Stimulated activated naive CD4-positive, alpha-beta T cell treated with Interleukin-2 at 50 U/mL for 16 hours (primary cell): Measurements from ENCODE around the gene TFAP2D.

Experiments used
- DNase-seq: peaks from one replicate; lab custom pipeline; 2025; lab: John Stamatoyannopoulos, UW

Gene TFAP2D

GRCh38 chr6:50713226-50713625 is at the start of gene TFAP2D:
TFAP2D (plus strand) TSS chr6:50713526; CDS start chr6:50714056, 530 bp downstream.
- DNase-seq: no peak

- DNase-seq: no peak
These were observed 49.5 kb upstream of the TFAP2D start for GRCh38 chr6:50663806-50664205.

DNA sequence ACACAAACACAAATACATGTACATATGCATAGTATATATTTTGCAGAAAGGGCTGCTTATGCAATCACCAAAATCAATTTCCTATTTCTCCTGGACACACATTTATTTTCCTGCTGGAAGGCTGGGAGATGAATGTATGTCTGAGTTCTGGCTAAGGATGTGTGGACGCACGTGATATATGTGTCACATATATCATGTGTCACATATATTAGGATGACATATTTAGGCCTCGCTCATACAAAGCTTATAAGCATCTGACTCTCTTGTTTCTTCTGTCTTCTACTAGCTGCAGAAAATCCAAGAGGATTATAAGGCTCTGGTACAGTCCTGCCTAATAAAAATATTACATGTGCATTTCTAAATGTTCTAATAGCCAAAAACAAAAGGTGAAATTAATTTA is 47.2 kb upstream of the TFAP2D start:
- DNase-seq: no peak

GRCh38 chr6:50681213-50681824 is 32.0 kb upstream of the TFAP2D start:
- no peak for DNase-seq

- no peak for DNase-seq
These were observed 24.1 kb upstream of the TFAP2D start for GRCh38 chr6:50689210-50689609.

DNA sequence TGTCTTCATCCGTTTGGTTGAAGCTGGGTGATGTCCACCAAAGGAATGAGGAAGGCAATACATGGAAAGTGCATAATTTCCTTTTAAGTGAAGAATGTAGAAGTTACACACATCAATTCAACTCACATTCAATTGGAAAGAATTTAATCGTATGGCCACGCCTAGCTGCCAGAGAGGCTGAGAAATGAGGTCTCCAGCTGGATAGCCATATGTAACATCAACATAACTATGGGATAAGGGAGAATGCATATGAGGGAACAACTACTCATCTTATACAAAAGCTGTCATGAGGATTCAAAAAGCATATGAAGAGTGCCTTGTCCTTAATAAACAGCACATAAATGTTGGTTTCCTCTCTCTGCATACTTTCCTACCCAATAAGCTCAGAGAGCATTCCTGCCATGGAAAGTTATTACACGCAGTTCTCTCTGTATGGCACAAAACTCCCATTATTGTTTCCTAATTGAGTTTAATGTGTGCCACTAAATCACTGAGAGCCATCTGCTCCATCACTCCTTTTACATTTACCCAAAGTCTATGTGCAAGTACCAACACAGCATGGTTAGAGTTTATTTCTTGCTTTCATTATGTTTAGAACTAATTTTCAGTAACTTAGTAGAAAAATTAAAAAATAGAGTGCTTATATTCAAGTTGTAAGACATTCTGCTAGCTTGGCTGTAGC is 21.4 kb upstream of the TFAP2D start:
- no peak for DNase-seq

DNA sequence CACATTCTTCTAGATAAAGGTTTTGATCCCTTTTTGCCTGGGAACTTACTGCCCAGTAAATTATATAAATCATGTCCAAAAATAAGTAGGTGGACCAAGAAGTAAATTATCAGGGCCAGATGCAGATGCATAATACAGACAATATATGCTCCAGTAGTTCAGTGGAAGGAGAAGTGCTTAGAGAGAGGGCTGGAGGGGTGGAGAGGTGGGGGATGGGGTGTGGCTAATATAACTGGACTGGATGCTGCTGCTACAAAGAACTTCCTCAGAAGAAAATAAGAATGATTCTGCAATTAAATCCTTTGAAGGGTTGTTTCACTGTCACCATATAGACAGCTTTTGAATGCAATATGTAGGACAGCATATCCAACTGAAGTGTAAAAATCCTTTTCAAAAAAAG is 14.8 kb upstream of the TFAP2D start:
- no peak for DNase-seq

GRCh38 chr6:50699051-50699775 is 14.1 kb upstream of the TFAP2D start:
- no peak for DNase-seq

GRCh38 chr6:50706575-50706974 is 6.8 kb upstream of the TFAP2D start:
- DNase-seq: no peak

DNA sequence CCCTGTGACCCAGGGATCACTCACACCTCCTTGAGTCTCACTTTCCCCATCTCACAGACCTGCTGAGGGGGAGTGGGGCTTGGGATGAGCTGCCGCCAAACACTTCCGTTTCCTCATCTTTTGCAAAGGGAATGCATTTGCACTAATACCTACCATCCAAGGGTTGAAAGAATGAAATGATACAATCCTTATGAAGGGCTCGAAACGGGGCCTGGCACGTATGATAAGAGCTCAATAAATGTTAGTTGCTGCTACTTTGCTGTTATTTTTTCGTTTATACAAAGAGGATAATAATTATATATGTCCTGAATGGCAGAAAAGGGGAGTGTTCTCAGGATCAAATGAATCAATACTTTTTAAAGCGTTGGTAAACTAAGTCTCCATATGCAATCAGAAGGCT is 6.1 kb upstream of the TFAP2D start:
- DNase-seq: no peak

- no peak for DNase-seq
These were observed 5.5 kb upstream of the TFAP2D start for GRCh38 chr6:50707652-50708300.

DNA sequence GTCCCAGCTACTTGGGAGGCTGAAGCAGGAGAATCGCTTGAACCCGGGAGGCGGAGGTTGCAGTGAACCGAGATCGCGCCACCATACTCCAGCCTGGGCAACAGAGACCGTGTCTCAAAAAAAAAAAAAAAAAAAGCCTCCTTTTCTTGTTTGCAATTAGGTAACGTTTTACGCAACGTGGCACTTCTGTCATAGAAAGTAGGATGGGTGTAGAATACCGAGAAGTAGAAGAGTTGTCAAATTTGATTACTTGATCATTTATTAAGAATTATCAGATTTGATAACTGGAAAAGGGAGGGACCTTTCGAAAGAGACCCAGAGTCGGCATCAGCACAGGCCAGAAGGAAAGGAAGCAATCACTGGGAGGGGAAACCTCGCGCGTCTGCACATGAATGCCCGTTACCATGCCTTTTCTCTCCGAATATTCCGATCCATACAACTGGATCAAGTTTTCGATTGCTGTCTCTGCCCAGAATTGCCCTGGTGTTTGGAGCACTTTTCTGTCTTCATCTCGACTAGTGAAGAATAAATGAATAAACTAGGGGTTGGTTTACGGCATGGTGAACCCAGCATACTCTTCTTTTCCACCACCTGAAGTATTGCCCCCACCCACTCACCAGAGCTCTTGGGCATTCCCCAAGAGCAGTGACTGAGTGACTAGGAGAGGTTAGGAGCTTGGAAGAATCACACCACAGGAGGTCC is 4.5 kb upstream of the TFAP2D start:
- DNase-seq: no peak

DNA sequence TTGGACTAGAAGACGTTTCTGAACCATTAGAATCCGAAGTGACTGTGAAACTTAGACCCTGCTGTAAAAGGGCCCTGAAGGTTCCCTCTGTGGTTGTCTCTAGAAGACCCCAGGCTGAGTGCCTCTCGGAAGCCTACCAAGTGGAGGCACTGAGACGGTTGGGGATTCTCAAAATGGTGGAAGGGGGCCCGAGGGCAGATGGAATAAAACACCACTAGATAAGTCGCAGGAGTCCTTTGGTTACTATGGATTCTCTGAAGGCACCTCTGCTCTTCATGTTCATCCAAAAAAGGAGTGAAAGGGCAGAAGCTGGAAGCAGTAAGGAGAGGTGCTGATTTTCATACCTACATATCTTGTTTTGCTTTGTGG is 4.0 kb upstream of the TFAP2D start:
- no peak for DNase-seq

DNA sequence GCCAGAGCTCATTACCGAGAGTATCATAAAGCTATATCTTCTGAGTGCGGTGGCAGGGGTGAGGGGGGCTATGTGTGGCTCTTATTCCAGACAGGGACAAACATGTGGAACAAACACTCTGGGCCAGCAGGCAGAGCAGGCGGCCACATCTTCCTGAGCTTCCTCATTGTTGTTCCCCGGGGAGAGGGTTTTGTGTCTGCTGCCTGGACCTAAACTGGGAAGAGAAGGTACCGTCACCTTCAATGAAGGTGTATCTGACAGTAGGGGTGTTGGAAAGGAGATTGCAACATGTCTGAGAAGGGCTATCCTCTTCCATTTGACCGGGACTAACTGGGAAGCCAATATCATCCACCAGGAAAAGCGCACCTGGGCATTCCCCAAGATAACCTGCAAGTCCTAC is 1.6 kb upstream of the TFAP2D start:
- no peak for DNase-seq

GRCh38 chr6:50712291-50712690 is 1.0 kb upstream of the TFAP2D start:
- no peak for DNase-seq

- DNase-seq: no peak
These were observed 706 bp downstream of the TFAP2D start for GRCh38 chr6:50713977-50714486.

- no peak for DNase-seq
These were observed 1.4 kb downstream of the TFAP2D start for GRCh38 chr6:50714487-50715379.

GRCh38 chr6:50716899-50717509 is 3.7 kb downstream of the TFAP2D start:
- DNase-seq: no peak

DNA sequence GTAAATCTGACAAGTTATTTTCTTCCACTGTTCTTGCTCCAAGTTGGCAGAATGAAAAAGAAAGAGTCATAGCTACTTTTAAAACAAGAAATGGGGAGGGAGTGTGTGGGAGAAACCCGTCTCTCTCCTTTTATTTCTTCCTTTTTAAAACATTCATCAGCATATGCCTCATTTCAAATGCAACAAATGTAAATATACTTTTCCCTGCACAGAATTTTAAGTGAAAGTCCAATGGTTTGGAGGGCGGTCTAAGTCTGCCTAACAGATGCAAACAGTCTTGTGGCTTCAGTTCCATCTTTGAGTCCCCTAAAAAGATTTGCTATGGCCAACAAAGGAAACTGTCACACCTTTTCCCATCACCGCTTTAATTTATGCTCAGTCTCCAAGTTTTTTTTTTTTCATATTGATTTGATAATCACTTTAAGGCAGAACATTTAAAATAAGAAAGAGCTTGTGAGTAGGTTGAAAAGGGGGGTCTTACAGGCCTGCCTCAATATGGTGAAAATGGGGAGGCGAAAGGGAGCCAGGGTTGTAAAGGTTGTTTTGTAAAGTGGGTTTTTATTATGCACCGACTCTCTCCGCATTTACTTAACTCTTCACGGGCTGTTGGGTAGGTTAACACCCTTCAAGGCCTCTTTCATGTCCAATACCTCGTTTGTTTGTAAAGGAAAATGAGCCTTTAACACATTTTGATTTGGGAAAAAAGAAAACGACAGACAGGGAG is 4.6 kb downstream of the TFAP2D start:
- no peak for DNase-seq

- DNase-seq: no peak
These were observed 5.2 kb downstream of the TFAP2D start for GRCh38 chr6:50718566-50718965.
